Activated CD8-positive, alpha-beta T cell treated with anti-CD3 and anti-CD28 coated beads for 36 hours (primary cell): Measurements from ENCODE around the gene VWA7. TPM values are rescaled to one million over a fixed set of nuclear protein-coding genes. Genes with fewer than 3 reads are reported as not detected.
A peak's percentile ranks its signal among the peaks of the same experiment; 100 is the strongest.
"Not testable (repeated sequence)": the region's sequence is repeated elsewhere in the genome, so short reads cannot be mapped to it uniquely, and the experiment has no call there.

ENCODE experiments used
- ATAC-seq: fragments of 200-7000 bp; cut with Tn5 transposase; one replicate; pipeline ENCODE4 v1.10.0; 2021; ENCODE audit warnings: mild to moderate bottlenecking, moderate library complexity
- CTCF ChIA-PET: fragments of 350-600 bp; sonication (Branson Sonifier 250); formaldehyde crosslinking; loops from one replicate; lab custom pipeline; 2021; ENCODE audit warnings: antibody characterized with exemption; lab: Charles Lee
- POLR2A ChIA-PET: fragments of 350-600 bp; sonication (Branson Sonifier 250); formaldehyde crosslinking; loops from one replicate; lab custom pipeline; 2021; ENCODE audit warnings: antibody characterized with exemption; lab: Charles Lee
- DNase-seq: peaks from one replicate; pipeline ENCODE4 v3.0.0-alpha.2; 2020
- H3K27ac Mint-ChIP-seq: one replicate; pipeline ENCODE4 v1.8.0; 2021; ENCODE audit warnings: mild to moderate bottlenecking, mixed read lengths
- H3K27me3 Mint-ChIP-seq: one replicate; pipeline ENCODE4 v1.8.0; 2021; ENCODE audit warnings: mixed read lengths
- H3K36me3 Mint-ChIP-seq: one replicate; pipeline ENCODE4 v1.8.0; 2021; ENCODE audit warnings: low read depth, mixed read lengths
- H3K4me1 Mint-ChIP-seq: one replicate; pipeline ENCODE4 v1.8.0; 2021; ENCODE audit warnings: low read depth, mixed read lengths
- H3K4me3 Mint-ChIP-seq: one replicate; pipeline ENCODE4 v1.8.0; 2021; ENCODE audit warnings: mild to moderate bottlenecking, moderate library complexity, mixed read lengths
- H3K9me3 Mint-ChIP-seq: one replicate; pipeline ENCODE4 v1.8.0; 2021; ENCODE audit warnings: mixed read lengths
- intact Hi-C: fragments of 100-400 bp; cut with micrococcal nuclease; formaldehyde crosslinking; loops from one replicate; pipeline ENCODE4 v1.10.0; 2022
- total RNA-seq, 2 experiments: library from RNA; stranded (reverse); gene quantifications; one replicate each; pipeline ENCODE4 v1.2.3, GENCODE V29; 2021
- TF ChIP-seq, protein P1 (sequence below): fragments of 200-600 bp; IDR thresholded peaks from one replicate; pipeline ENCODE4 v1.8.0; 2022; ENCODE audit warnings: antibody characterized with exemption, mild to moderate bottlenecking

The VWA7 gene
- total RNA-seq, 2 experiments from 2014 or later = 1.6 TPM

DNA sequence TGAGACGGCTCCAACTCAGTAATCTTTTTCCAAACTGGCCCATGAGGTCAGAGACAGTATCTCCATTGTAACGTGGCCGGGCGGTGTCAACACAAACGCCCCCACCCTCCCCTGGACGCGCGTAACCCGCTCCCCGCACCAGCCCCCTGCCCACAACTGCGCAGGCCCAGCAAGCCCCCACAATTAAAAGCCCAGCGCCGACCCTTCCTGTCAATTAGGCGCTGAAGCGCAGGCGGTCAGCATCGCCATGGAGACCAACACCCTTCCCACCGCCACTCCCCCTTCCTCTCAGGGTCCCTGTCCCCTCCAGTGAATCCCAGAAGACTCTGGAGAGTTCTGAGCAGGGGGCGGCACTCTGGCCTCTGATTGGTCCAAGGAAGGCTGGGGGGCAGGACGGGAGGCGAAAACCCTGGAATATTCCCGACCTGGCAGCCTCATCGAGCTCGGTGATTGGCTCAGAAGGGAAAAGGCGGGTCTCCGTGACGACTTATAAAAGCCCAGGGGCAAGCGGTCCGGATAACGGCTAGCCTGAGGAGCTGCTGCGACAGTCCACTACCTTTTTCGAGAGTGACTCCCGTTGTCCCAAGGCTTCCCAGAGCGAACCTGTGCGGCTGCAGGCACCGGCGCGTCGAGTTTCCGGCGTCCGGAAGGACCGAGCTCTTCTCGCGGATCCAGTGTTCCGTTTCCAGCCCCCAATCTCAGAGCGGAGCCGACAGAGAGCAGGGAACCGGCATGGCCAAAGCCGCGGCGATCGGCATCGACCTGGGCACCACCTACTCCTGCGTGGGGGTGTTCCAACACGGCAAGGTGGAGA lies 38.1 kb upstream of the VWA7 start, which contains the start of the genes HSPA1A and HSPA1L:
Gene HSPA1A, plus strand, starts transcription at position 519 of the 814 bp plus-strand sequence. Its CDS starts 214 bp downstream, at position 733.
Gene HSPA1L, minus strand, starts transcription at position 259 of the 814 bp plus-strand sequence. CDS start 3,311 bp downstream, outside the sequence.
- H3K4me1 Mint-ChIP-seq = peaks cover 41% of the 10 kb centered on the region
- intact Hi-C loops = no loop called here
- ChIA-PET CTCF (interaction anchor here (0.6 to 3.7 kb wide), 9 partner anchors 8 to 85 kb away, joined by 3 to 16 read pairs (median 3); partner anchors contain the start of genes LSM2 and VARS1), POLR2A (interaction anchor here (0.6 to 1.6 kb wide), 4 partner anchors 9 to 22 kb away, joined by 3 to 6 read pairs (median 4); partner anchors contain the start of gene LSM2)
- H3K9me3 Mint-ChIP-seq = no peaks in the 10 kb centered on the region
- H3K4me3 Mint-ChIP-seq = peak within 1 kb of the TSS; percentile 85
- no peaks in the 10 kb centered on the region for H3K27me3 Mint-ChIP-seq
- TF ChIP-seq, protein P1, sequence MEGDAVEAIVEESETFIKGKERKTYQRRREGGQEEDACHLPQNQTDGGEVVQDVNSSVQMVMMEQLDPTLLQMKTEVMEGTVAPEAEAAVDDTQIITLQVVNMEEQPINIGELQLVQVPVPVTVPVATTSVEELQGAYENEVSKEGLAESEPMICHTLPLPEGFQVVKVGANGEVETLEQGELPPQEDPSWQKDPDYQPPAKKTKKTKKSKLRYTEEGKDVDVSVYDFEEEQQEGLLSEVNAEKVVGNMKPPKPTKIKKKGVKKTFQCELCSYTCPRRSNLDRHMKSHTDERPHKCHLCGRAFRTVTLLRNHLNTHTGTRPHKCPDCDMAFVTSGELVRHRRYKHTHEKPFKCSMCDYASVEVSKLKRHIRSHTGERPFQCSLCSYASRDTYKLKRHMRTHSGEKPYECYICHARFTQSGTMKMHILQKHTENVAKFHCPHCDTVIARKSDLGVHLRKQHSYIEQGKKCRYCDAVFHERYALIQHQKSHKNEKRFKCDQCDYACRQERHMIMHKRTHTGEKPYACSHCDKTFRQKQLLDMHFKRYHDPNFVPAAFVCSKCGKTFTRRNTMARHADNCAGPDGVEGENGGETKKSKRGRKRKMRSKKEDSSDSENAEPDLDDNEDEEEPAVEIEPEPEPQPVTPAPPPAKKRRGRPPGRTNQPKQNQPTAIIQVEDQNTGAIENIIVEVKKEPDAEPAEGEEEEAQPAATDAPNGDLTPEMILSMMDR = no peak
- peak; percentile 67 for DNase-seq
- H3K36me3 Mint-ChIP-seq = peaks cover 6% of the 10 kb centered on the region
- peak within 1 kb of the TSS; percentile 92 for H3K27ac Mint-ChIP-seq
- ATAC-seq = peak; percentile 28

DNA sequence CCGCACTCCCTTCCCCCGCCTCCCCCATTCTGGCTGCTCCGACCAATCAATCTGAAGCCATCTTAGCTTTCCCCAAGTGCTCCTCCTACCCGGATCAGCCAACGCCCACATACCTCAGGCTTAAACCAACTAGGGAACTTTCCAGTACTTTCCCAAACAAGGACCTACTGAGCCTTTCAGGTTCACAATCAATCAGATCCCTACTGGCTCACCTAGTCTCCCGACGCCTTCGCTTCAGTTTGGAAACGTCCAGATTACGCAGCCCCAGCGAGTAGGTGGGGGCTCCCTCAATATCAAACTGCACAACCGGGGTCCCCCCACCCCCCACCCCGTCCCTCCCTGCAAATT lies 37.5 kb upstream of the VWA7 start:
- TF ChIP-seq, protein P1 = no peak
- no peaks in the 10 kb centered on the region for H3K27me3 Mint-ChIP-seq
- ChIA-PET CTCF (interaction anchor here (0.9 to 3.7 kb wide), 6 partner anchors 8 to 76 kb away, joined by 3 to 16 read pairs (median 4); partner anchors contain the start of genes LSM2, MSH5 and VARS1), POLR2A (interaction anchor here (0.9 to 1.6 kb wide), 3 partner anchors 8 to 17 kb away, joined by 3 to 6 read pairs (median 4); partner anchors contain the start of gene LSM2)
- H3K36me3 Mint-ChIP-seq = peaks cover 6% of the 10 kb centered on the region
- H3K4me3 Mint-ChIP-seq = peak overlapping the region; percentile 85
- H3K9me3 Mint-ChIP-seq = no peaks in the 10 kb centered on the region
- H3K27ac Mint-ChIP-seq = peak overlapping the region; percentile 92
- peaks cover 37% of the 10 kb centered on the region for H3K4me1 Mint-ChIP-seq
- peak; percentile 53 for ATAC-seq
- intact Hi-C loops = no loop called here
- DNase-seq = peak; percentile 76

DNA sequence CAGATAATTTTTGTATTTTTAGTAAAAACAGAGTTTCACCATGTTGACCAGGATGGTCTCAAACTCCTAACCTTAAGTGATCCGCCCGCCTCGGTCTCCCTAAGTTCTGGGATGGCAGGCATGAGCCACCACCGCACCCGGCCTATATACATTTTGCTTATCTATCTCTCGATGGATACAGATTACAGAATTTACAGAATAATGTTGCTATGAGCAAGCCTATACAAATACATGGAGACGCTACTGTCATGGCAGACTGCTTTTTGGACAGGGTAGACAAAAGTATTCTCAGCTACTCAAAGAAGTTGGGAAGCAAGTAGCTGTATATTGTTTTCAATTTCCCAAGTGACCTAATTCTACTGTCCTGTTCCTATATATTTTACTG lies 36.3 kb upstream of the VWA7 start:
- peak overlapping the region; percentile 85 for H3K4me3 Mint-ChIP-seq

DNA sequence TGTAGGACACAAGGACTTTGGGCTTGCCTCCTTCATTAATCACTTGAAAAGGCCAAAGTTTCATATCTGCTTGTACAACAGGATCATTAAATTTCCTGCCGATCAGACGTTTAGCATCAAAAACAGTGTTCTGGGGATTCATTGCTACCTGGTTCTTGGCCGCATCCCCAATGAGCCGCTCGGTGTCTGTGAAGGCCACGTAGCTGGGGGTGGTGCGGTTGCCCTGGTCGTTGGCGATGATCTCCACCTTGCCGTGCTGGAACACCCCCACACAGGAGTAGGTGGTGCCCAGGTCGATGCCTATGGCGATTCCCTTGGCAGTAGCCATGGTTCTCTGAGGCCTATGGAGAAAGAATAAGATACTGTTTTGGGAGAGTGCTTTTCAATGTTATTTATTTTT lies 34.5 kb upstream of the VWA7 start:
- TF ChIP-seq, protein P1 = no peak
- intact Hi-C loops = no loop called here
- Mint-ChIP-seq H3K36me3 (no peaks in the 10 kb centered on the region), H3K4me1 (peaks cover 24% of the 10 kb centered on the region), H3K27ac (no peak overlapping the region), H3K4me3 (no peak overlapping the region), H3K9me3 (no peaks in the 10 kb centered on the region), H3K27me3 (no peaks in the 10 kb centered on the region)
- CTCF ChIA-PET = interaction anchor here (0.7 to 2.1 kb wide), 5 partner anchors 16 to 82 kb away, joined by 3 to 9 read pairs (median 6); partner anchors contain the start of gene VARS1
- DNase-seq (no peak), ATAC-seq (no peak)
- POLR2A ChIA-PET = interaction anchor here (0.5 to 1.7 kb wide), 8 partner anchors 10 to 159 kb away, joined by 3 to 5 read pairs (median 3); partner anchors contain the start of gene BAG6

More for the DNA sequence above, 36.3 kb upstream of the VWA7 start:
- H3K9me3 Mint-ChIP-seq = no peaks in the 10 kb centered on the region
- intact Hi-C loops = no loop called here
- ATAC-seq (no peak), DNase-seq (no peak)
- H3K4me1 Mint-ChIP-seq = peaks cover 32% of the 10 kb centered on the region
- POLR2A ChIA-PET = interaction anchor here (0.6 to 1.2 kb wide), 2 partner anchors 25 to 148 kb away, joined by 3 to 5 read pairs; partner anchors contain the start of genes CSNK2B and GPANK1
- peaks cover 3% of the 10 kb centered on the region for H3K36me3 Mint-ChIP-seq
- no peaks in the 10 kb centered on the region for H3K27me3 Mint-ChIP-seq
- TF ChIP-seq, protein P1 = no peak
- CTCF ChIA-PET = interaction anchor here (0.7 to 3.7 kb wide), 7 partner anchors 17 to 139 kb away, joined by 3 to 16 read pairs (median 6); partner anchors contain the start of genes MSH5 and VARS1
- H3K27ac Mint-ChIP-seq = peak overlapping the region; percentile 90

DNA sequence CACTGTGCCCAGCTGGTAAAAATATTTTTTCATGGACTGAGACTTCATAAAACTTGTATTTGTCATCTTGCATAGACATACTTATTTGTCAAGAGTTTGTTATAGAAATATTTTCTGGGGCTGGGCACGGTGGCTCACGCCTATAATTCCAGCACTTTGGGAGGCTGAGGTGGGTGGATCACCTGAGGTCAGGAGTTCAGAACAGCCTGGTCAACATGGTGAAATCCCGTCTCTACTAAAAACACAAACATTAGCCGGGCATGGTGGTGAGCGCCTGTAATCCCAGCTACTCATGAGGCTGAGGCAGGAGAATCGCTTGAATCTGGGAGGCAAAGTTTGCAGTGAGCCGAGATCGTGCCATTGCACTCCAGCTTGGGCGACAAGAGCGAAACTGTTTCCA lies 31.5 kb upstream of the VWA7 start:
- ChIA-PET POLR2A (interaction anchor here (0.6 to 0.9 kb wide), 3 partner anchors 13 to 909 kb away, joined by 3 to 4 read pairs (median 3); no protein-coding TSS in a partner anchor), CTCF (interaction anchor here (0.9 to 2.6 kb wide), 4 partner anchors 12 to 79 kb away, joined by 3 to 11 read pairs (median 4); no protein-coding TSS in a partner anchor)
- H3K4me3 Mint-ChIP-seq, H3K36me3 Mint-ChIP-seq, H3K9me3 Mint-ChIP-seq, DNase-seq, H3K27me3 Mint-ChIP-seq, intact Hi-C loops, ATAC-seq: not testable (repeated sequence)
- peak overlapping the region; percentile 20 for H3K27ac Mint-ChIP-seq
- H3K4me1 Mint-ChIP-seq = peaks cover 28% of the 10 kb centered on the region
